AG04449 (cell line): ENCODE data around the gene LIMK1.

Source experiments
- CTCF ChIA-PET: fragments of 350-600 bp; formaldehyde crosslinking; extraction: SDS; loops from one replicate; lab custom pipeline; 2021; ENCODE audit warnings: antibody characterized with exemption; lab: Yijun Ruan, JAX
- POLR2A ChIA-PET: fragments of 400-600, 350-600 bp; formaldehyde crosslinking; extraction: SDS; loops from one replicate; lab custom pipeline; 2020; ENCODE audit warnings: antibody characterized with exemption, inconsistent platforms; lab: Yijun Ruan, JAX
- DNase-seq: peaks from one replicate; pipeline ENCODE4 v3.0.0-alpha.2; 2010; ENCODE audit warnings: low read depth, low spot score
- H3K4me3 ChIP-seq: 2 replicates; pipeline ENCODE4 v1.5.1; 2011; ENCODE audit warnings: low read depth, mild to moderate bottlenecking, control low read depth, low read length
- CTCF ChIP-seq: IDR thresholded peaks from one replicate; pipeline ENCODE4 v1.5.1; 2011; ENCODE audit warnings: mild to moderate bottlenecking, moderate library complexity, low read length, control low read depth, inconsistent platforms; ENCODE audit not compliant: insufficient read depth; ENCODE audit errors: missing control alignments

LIMK1 gene

GRCh38 chr7:74103219-74103772 is 19.7 kb downstream of the LIMK1 start:
- CTCF ChIA-PET: interaction anchor here (1.4 kb wide), 1 partner anchor 35 kb away, joined by 9 read pairs; no protein-coding TSS in a partner anchor
- H3K4me3 ChIP-seq: no peak overlapping the region
- TF ChIP-seq CTCF: no peak
- no peak for DNase-seq
- POLR2A ChIA-PET: no interaction called here

GRCh38 chr7:74104702-74105101 is 21.1 kb downstream of the LIMK1 start:
- H3K4me3 ChIP-seq: no peak overlapping the region
- no peak for TF ChIP-seq CTCF
- DNase-seq: no peak
- POLR2A ChIA-PET: interaction anchor here (0.6 kb wide), 1 partner anchor 73 kb away, joined by 4 read pairs; no protein-coding TSS in a partner anchor
- CTCF ChIA-PET: interaction anchor here (1.1 to 1.4 kb wide), 2 partner anchors 14 to 37 kb away, joined by 5 to 9 read pairs; no protein-coding TSS in a partner anchor

- CTCF ChIA-PET: interaction anchor here (0.9 to 1.1 kb wide), 3 partner anchors 13 to 38 kb away, joined by 3 to 5 read pairs (median 3); no protein-coding TSS in a partner anchor
- no peak overlapping the region for H3K4me3 ChIP-seq
- TF ChIP-seq CTCF: no peak
- DNase-seq: no peak
- POLR2A ChIA-PET: no interaction called here
Measured at GRCh38 chr7:74105992-74106391, 22.4 kb downstream of the LIMK1 start.

GRCh38 chr7:74106846-74107245 is 23.2 kb downstream of the LIMK1 start:
- H3K4me3 ChIP-seq: no peak overlapping the region
- no peak for TF ChIP-seq CTCF
- ChIA-PET POLR2A (no interaction called here), CTCF (no interaction called here)
- DNase-seq: no peak

- ChIA-PET CTCF (no interaction called here), POLR2A (no interaction called here)
- H3K4me3 ChIP-seq: no peak overlapping the region
- peak; percentile 6 for TF ChIP-seq CTCF
- DNase-seq: no peak
Measured at GRCh38 chr7:74115326-74115725, 31.7 kb downstream of the LIMK1 start.

GRCh38 chr7:74116356-74116755 is 32.8 kb downstream of the LIMK1 start:
- CTCF ChIA-PET: interaction anchor here (0.9 kb wide), 1 partner anchor 9 kb away, joined by 3 read pairs; no protein-coding TSS in a partner anchor
- POLR2A ChIA-PET: no interaction called here
- no peak overlapping the region for H3K4me3 ChIP-seq

More at GRCh38 chr7:74116356-74116755, 32.8 kb downstream of the LIMK1 start:
- no peak for DNase-seq
- no peak for TF ChIP-seq CTCF
